Psoas muscle (tissue), 8 donors: ENCODE data around the gene PDE4D. TPM values are rescaled to one million over a fixed set of nuclear protein-coding genes. Genes with fewer than 3 reads are reported as not detected.

Source experiments
- ATAC-seq, 4 donors: fragments of 200-7000 bp; cut with Tn5 transposase; one replicate each; pipeline ENCODE4 v1.9.1; 2020; ENCODE audit warnings: moderate library complexity in 3 of 4, mild to moderate bottlenecking in 2 of 4
- DNase-seq, 2 donors: peaks; one replicate each; pipeline ENCODE4 v3.0.0-alpha.2; 2020
- H3K27ac ChIP-seq: fragments of 200-600 bp; one replicate; pipeline ENCODE4 v1.8.0; 2022
- H3K27me3 ChIP-seq, 3 donors: fragments of 200-600 bp in 1 of 3; one replicate each; pipeline versions ENCODE4 v1.6.1 to v1.8.0; 2013 to 2022; ENCODE audit warnings: low read length in 2 of 3, mild to moderate bottlenecking in 2 of 3, moderate library complexity in 1 of 3; ENCODE audit not compliant: insufficient read depth in 3 of 3
- H3K36me3 ChIP-seq, 2 donors: fragments of 200-600 bp in 1 of 2; one replicate each; pipeline versions ENCODE4 v1.6.1 to v1.8.0; 2013 to 2022; ENCODE audit warnings: low read depth in 1 of 2, mild to moderate bottlenecking in 1 of 2, moderate library complexity in 1 of 2; ENCODE audit not compliant: insufficient read depth in 1 of 2
- H3K4me1 ChIP-seq: fragments of 200-600 bp; one replicate; pipeline ENCODE4 v1.8.0; 2022
- H3K4me3 ChIP-seq: fragments of 200-600 bp; one replicate; pipeline ENCODE4 v1.8.0; 2022; ENCODE audit warnings: mild to moderate bottlenecking
- H3K9me3 ChIP-seq: fragments of 200-600 bp; one replicate; pipeline ENCODE4 v1.8.0; 2022
- CTCF ChIP-seq: fragments of 200-600 bp; IDR thresholded peaks from one replicate; pipeline ENCODE4 v1.8.0; 2022; ENCODE audit warnings: antibody characterized with exemption
- WGBS, 3 donors: extraction: QIAGEN DNeasy Blood & Tissue Kit; methylation state at CpG; one replicate each; pipeline versions ENCODE4 v1.1.6 to v1.1.7; 2013; 5-methylcytosine and 5-hydroxymethylcytosine counted together
- intact Hi-C, 2 donors: fragments of 100-400 bp; cut with DNase I; formaldehyde crosslinking; loops; one replicate each; pipeline versions ENCODE4 v1.11.0 to v1.14.2; 2022
- polyA plus RNA-seq, 3 donors: library from polyadenylated mRNA; stranded (reverse); fragments of 200-250 nt; gene quantifications; one replicate each; pipeline ENCODE4 v1.2.3, GENCODE V29; 2013
- total RNA-seq, 4 donors: library from RNA; stranded (reverse); fragmentation: NEBNext Ultra II Directional in 2 of 4; extraction: Animal tissue kit (Norgen Biotek cat#: 25700) in 2 of 4; gene quantifications; one replicate each; pipeline versions ENCODE4 v1.2.1 to v1.2.4, GENCODE V29; 2021 to 2023
- donor health status: healthy with polysubstance abuse.
- donor health status: DM: no; HTN: no; CAD: no; lungs with moderate emphysema.
- donor health status: Bipolar disorder and iron deficiency.
- donor health status: healthy.
- donor health status: DM: yes; HTN: yes; CAD: no.
- donor health status: DM: no; HTN: no; CAD: no.
- donor health status: DM: no; HTN: no; CAD: no.
- donor health status: DM: yes; HTN: yes; CAD: no.

PDE4D gene
- total and polyA plus RNA-seq, 7 donors, result 42.6 to 283 (median 88.7) TPM

DNA sequence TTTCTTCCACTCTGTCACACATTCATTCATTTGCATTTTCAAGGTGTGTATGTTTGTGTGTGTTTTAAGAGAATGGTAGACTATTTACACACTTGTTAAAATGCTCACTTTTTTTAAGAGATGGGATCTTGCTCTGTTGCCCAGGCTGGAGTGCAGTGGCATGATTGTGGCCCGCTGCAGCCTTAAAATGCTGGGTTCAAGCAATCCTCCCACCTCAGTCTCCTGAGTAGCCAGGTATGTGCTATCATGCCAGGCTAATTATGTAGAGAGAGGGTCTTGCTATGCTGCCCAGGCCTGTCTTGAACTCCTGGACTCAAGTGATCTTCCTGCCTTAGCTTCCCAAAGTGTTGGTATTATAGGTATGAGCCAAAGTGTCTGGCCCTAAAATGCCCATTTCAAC lies 173.5 kb downstream of the PDE4D start:
- no peak for TF ChIP-seq CTCF
- Histone ChIP-seq H3K9me3 (no peaks in the 10 kb centered on the region), H3K27ac (no peak overlapping the region), H3K36me3 (no peaks in the 10 kb centered on the region), H3K4me1 (no peaks in the 10 kb centered on the region), H3K4me3 (no peak overlapping the region), H3K27me3 (no peaks in the 10 kb centered on the region)
- intact Hi-C loops, result no loop called here
- no peak for DNase-seq
- no peak for ATAC-seq
- WGBS, 3 donors, result 91 to 100% (median 100%) methylated on average over 1 of the region's 1 CpG

DNA sequence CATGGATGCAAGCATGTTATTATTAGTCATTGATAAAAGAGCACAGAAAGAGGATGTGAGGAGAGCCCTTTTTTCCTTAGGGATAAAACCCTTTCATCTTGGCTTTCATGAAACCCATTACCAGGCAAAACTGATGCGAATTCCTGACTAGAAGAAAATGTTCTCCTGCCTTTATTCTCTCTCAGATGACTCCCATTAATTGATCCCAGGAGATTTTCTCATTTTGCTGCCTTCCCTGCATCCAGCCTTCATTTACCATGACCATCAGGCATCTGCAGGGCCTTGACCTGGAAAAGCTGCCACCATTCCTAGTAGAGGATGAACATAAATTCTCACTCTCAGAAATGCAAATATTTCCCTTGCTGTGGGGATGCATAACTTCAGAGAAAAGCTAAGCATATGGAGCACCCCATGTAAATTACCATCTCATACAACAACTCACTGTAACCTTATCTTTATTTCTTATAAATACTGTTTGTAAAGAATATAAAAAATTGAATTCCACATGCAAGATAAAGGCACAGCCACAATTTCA lies 176.5 kb downstream of the PDE4D start:
- Histone ChIP-seq H3K36me3 (no peaks in the 10 kb centered on the region), H3K27ac (no peak overlapping the region), H3K4me1 (no peaks in the 10 kb centered on the region), H3K9me3 (peaks cover 11% of the 10 kb centered on the region), H3K4me3 (no peak overlapping the region), H3K27me3 (no peaks in the 10 kb centered on the region)
- DNase-seq (no peak), ATAC-seq (no peak)
- intact Hi-C loops, result no loop called here
- 48 to 78% (median 67%) methylated on average over 1 of the region's 1 CpG for WGBS, 3 donors
- no peak for TF ChIP-seq CTCF

DNA sequence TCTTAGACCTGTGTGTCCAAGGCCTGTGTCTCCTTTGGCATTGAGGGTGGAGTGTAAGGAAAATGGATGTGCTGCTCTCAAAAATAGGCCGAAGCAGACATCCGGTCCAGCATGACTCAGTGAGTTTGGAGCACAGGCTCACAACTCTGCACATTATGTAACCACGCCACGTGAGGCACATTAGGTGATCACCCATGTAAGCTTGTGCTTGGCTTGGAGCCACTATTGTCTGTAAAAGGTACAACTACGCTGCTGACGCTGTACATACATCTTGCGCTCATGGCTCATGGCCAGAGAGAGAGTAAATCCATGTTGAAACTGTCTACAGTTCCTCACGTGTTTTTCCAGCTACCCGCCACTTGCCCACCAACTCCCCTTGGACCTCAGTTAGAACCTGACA lies 177.5 kb downstream of the PDE4D start:
- H3K27ac ChIP-seq, result no peak overlapping the region
- no peaks in the 10 kb centered on the region for H3K4me1 ChIP-seq
- no peaks in the 10 kb centered on the region for H3K27me3 ChIP-seq
- WGBS, 3 donors, result 85 to 94% (median 87%) methylated on average over 9 of the region's 9 CpGs
- peaks cover 11% of the 10 kb centered on the region for H3K9me3 ChIP-seq
- H3K36me3 ChIP-seq, result no peaks in the 10 kb centered on the region
- H3K4me3 ChIP-seq, result no peak overlapping the region
- intact Hi-C loops, result no loop called here
- TF ChIP-seq CTCF, result no peak
- no peak for DNase-seq
- ATAC-seq, result no peak

DNA sequence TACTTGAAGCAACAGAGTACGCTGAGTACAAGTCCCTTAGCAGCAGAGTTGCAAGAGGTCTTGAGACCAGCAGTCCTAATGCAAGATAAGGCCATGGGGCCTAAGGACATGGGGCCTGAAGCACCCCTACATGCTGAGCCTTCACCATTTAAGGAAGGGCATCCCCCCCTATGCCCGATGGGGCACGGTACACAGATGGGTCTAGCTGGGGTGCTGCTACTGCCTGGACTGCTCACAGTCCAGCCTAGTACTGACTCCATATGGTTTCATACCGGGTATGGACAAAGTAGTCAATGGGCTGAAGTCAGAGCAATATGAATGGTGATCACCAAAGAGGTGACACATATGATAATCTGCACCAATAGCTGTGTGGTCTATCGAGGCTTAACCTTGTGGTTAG lies 178.3 kb downstream of the PDE4D start:
- Histone ChIP-seq H3K4me1 (no peaks in the 10 kb centered on the region), H3K27me3 (no peaks in the 10 kb centered on the region), H3K27ac (no peak overlapping the region), H3K36me3 (no peaks in the 10 kb centered on the region), H3K9me3 (peaks cover 11% of the 10 kb centered on the region), H3K4me3 (no peak overlapping the region)
- TF ChIP-seq CTCF, result no peak
- DNase-seq (no peak), ATAC-seq (no peak)
- WGBS, 3 donors, result 95 to 98% (median 97%) methylated on average over 5 of the region's 5 CpGs
- intact Hi-C loops, result no loop called here

- WGBS, 3 donors, result 95 to 98% (median 98%) methylated on average over 6 of the region's 6 CpGs
- Histone ChIP-seq H3K9me3 (peaks cover 11% of the 10 kb centered on the region), H3K36me3 (no peaks in the 10 kb centered on the region), H3K27ac (no peak overlapping the region), H3K4me1 (no peaks in the 10 kb centered on the region), H3K27me3 (no peaks in the 10 kb centered on the region), H3K4me3 (no peak overlapping the region)
- ATAC-seq, result no peak
- no peak for DNase-seq
- intact Hi-C loops, result no loop called here
- TF ChIP-seq CTCF, result no peak
These were observed 180.1 kb downstream of the PDE4D start for GRCh38 chr5:59713498-59713844.
